PC-9 (cell line): ENCODE measurements around the gene ZDHHC8. TPM values are rescaled to one million over a fixed set of nuclear protein-coding genes. Genes with fewer than 3 reads are reported as not detected.

Source experiments
- BruUV-seq: library from RNA; stranded (reverse); fragments of 400-500 nt; replicated peaks from 2 replicates; lab custom pipeline; 2021; lab: Mats Ljungman, UMichigan
- CTCF ChIA-PET: fragments of 300-600 bp; sonication (Branson Sonifier 250); formaldehyde crosslinking; loops from one replicate; lab custom pipeline; 2022; ENCODE audit warnings: antibody characterized with exemption; lab: Charles Lee
- POLR2A ChIA-PET: fragments of 300-600 bp; sonication (Branson Sonifier 250); formaldehyde crosslinking; loops from one replicate; lab custom pipeline; 2022; ENCODE audit warnings: antibody characterized with exemption; ENCODE audit not compliant: unreplicated experiment; lab: Charles Lee
- DNase-seq, 2 experiments: peaks; one replicate each; pipeline versions ENCODE4 v3.0.0 to v3.0.0-alpha.2; 2015 to 2022; ENCODE audit warnings: mixed read lengths in 1 of 2
- H2AFZ ChIP-seq: fragments of 200-600 bp; sonication (generic); 2 replicates; pipeline ENCODE4 v1.8.1; 2017; ENCODE audit warnings: antibody characterized with exemption
- H3F3A ChIP-seq: fragments of 200-600 bp; sonication (generic); 2 replicates; pipeline ENCODE4 v1.8.1; 2017; ENCODE audit warnings: antibody characterized with exemption, mild to moderate bottlenecking, low read depth; ENCODE audit not compliant: insufficient read depth
- H3K27ac ChIP-seq: fragments of 200-600 bp; sonication (generic); 2 replicates; pipeline ENCODE4 v1.6.1; 2016; ENCODE audit warnings: mixed run types
- H3K27me3 ChIP-seq: fragments of 200-600 bp; sonication (generic); 2 replicates; pipeline ENCODE4 v1.6.1; 2016; ENCODE audit warnings: low read depth, mixed run types; ENCODE audit not compliant: insufficient read depth
- H3K36me3 ChIP-seq: fragments of 200-600 bp; sonication (generic); 2 replicates; pipeline ENCODE4 v1.6.1; 2016; ENCODE audit warnings: low read depth, mixed run types
- H3K4me1 ChIP-seq: fragments of 200-600 bp; sonication (generic); replicated peaks from 2 replicates; pipeline ENCODE4 v1.6.1; 2016; ENCODE audit warnings: mixed run types; ENCODE audit not compliant: insufficient read depth
- H3K4me2 ChIP-seq: fragments of 200-600 bp; sonication (generic); 2 replicates; pipeline ENCODE4 v1.6.1; 2017; ENCODE audit warnings: mixed run types
- H3K4me3 ChIP-seq: fragments of 200-600 bp; sonication (generic); 2 replicates; pipeline ENCODE4 v1.6.1; 2016; ENCODE audit warnings: mixed run types
- H3K79me2 ChIP-seq: fragments of 200-600 bp; sonication (generic); 2 replicates; pipeline ENCODE4 v1.6.1; 2017; ENCODE audit warnings: low read depth, mixed run types
- H3K9me2 ChIP-seq: fragments of 200-600 bp; sonication (generic); 2 replicates; pipeline ENCODE4 v1.8.1; 2017; ENCODE audit warnings: mild to moderate bottlenecking; ENCODE audit not compliant: insufficient read depth
- H3K9me3 ChIP-seq: fragments of 200-600 bp; sonication (generic); 2 replicates; pipeline ENCODE4 v1.8.1; 2016; ENCODE audit warnings: low read depth; ENCODE audit not compliant: insufficient read depth
- H4K20me1 ChIP-seq: fragments of 200-600 bp; sonication (generic); 2 replicates; pipeline ENCODE4 v1.8.1; 2017; ENCODE audit not compliant: insufficient read depth
- EZH2 ChIP-seq: fragments of 200-600 bp; sonication (generic); IDR thresholded peaks from 2 replicates; pipeline ENCODE4 v1.8.0; 2017; ENCODE audit warnings: antibody characterized with exemption, low read depth
- intact Hi-C: fragments of 100-400 bp; cut with micrococcal nuclease; formaldehyde crosslinking; loops from one replicate; pipeline ENCODE4 v1.10.0; 2022; ENCODE audit not compliant: unreplicated experiment
- total RNA-seq: library from RNA; stranded (reverse); gene quantifications from 2 replicates; pipeline ENCODE4 v1.2.3, GENCODE V29; 2021
- TF ChIP-seq, protein P1 (sequence below): fragments of 200-600 bp; sonication (generic); conservative IDR thresholded peaks from 2 replicates; pipeline ENCODE4 v1.6.1; 2017; ENCODE audit warnings: mixed run types, antibody characterized with exemption, mild to moderate bottlenecking, moderate library complexity

ZDHHC8 gene
- total RNA-seq, 1 experiment from 2014 or later = 34.4 TPM

DNA sequence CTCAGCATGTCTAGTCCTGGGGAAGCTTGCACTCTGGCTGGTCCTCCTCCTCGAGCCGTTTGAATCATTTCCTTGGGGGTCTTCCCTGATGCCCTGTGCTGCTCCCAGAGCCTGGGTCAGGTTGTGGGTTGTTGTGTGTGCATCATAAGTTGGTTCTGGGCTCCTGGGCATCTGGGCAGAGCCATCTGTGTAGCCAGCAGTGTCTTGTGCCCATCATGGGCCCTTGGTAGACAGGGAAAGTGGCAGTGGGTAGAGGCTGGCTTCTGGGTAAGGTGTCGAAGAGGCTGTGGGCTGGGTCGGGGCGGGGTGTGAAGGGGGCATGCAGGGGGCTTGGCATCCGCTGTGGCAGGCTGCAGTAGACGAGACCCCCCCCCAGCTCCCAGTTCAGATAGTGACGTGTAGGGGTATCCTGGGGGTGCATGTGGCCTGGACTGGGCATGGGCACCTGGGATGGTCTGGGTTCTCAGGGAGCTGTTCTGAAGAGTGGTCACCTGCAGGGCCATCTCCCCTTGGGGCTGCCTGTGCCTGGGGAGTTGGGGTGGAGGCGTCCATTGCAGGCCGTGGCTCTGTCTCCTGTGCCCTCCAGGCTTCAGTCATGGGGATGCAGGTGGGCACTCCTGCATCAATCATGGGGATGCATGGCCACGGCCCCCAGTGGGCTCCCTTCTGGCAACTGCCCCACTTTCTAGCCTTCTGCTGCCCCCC is 7.4 kb upstream of the ZDHHC8 start:
- TF ChIP-seq, protein P1, sequence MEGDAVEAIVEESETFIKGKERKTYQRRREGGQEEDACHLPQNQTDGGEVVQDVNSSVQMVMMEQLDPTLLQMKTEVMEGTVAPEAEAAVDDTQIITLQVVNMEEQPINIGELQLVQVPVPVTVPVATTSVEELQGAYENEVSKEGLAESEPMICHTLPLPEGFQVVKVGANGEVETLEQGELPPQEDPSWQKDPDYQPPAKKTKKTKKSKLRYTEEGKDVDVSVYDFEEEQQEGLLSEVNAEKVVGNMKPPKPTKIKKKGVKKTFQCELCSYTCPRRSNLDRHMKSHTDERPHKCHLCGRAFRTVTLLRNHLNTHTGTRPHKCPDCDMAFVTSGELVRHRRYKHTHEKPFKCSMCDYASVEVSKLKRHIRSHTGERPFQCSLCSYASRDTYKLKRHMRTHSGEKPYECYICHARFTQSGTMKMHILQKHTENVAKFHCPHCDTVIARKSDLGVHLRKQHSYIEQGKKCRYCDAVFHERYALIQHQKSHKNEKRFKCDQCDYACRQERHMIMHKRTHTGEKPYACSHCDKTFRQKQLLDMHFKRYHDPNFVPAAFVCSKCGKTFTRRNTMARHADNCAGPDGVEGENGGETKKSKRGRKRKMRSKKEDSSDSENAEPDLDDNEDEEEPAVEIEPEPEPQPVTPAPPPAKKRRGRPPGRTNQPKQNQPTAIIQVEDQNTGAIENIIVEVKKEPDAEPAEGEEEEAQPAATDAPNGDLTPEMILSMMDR = no peak
- no peak for TF ChIP-seq EZH2
- Histone ChIP-seq H3K4me1 (peaks cover under 1% of the 10 kb centered on the region; the same call in 1 of the 2 replicates), H3K27ac (no peak overlapping the region), H3K36me3 (no peaks in the 10 kb centered on the region), H3K9me2 (no peaks in the 10 kb centered on the region), H4K20me1 (no peaks in the 10 kb centered on the region), H3K27me3 (no peaks in the 10 kb centered on the region), H3F3A (no peaks in the 10 kb centered on the region), H3K9me3 (no peaks in the 10 kb centered on the region), H3K4me2 (no peak overlapping the region), H2AFZ (no peak overlapping the region), H3K4me3 (no peak overlapping the region), H3K79me2 (peaks cover 30% of the 10 kb centered on the region)
- no TSS peak for BruUV-seq
- no peak for DNase-seq
- intact Hi-C loops = no loop called here
- CTCF ChIA-PET = no interaction called here
- POLR2A ChIA-PET = no interaction called here

DNA sequence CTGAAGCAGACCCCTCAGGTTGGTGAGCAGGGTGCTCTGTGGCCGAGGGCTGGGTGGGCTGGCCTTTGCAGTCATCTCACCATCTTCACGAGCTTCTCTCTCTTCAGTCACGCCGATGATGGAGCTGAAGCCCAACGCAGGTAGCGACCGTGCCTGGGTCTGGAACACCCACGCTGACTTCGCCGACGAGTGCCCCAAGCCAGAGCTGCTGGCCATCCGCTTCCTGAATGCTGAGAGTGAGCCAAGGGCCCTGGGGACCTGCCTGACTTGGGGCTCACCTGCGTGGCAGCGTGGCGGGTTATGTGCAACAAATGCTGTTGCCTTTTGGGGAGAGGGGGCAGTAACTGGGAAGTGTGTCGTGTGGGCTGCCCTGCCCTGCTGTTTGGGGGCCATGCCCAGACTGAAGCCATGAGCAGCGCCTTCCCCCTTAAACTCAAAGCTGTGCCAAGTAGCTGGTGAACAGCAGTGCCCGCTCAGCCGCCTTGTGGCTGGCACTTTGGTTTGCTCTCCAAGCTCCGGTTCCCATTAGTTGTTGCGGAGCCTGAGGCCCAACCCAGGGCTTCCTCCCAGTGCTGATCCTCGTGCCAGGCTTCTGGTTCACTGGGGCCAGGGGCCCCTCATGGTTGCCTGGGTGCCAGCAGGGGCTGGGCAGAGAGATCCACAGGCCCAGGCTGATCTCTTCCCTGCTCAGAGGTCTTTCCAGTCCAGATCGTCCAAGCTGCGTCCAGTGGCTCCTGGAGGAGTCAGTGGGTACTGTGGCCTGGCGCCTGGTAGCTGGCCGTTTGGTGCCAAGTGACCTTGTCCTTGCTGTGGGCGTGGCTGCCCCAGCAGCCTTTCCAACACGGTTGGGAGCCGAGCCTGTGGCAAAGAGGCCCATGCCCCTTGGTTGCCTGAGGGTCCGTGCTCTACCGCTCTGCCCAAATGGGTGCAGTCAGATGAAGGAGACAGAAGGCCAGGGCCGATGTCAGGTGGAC is 6.1 kb upstream of the ZDHHC8 start:
- Histone ChIP-seq H3K27ac (no peak overlapping the region), H3F3A (peaks cover 5% of the 10 kb centered on the region; the same call in 1 of the 2 replicates), H3K4me1 (no peaks in the 10 kb centered on the region), H3K4me2 (no peak overlapping the region), H3K4me3 (no peak overlapping the region), H3K79me2 (peaks cover 17% of the 10 kb centered on the region), H4K20me1 (no peaks in the 10 kb centered on the region), H3K9me2 (no peaks in the 10 kb centered on the region), H3K27me3 (no peaks in the 10 kb centered on the region), H2AFZ (no peak overlapping the region), H3K9me3 (no peaks in the 10 kb centered on the region), H3K36me3 (no peaks in the 10 kb centered on the region)
- BruUV-seq = no TSS peak
- POLR2A ChIA-PET = interaction anchor here (0.6 kb wide), 1 partner anchor 1127 kb away, joined by 4 read pairs; no protein-coding TSS in a partner anchor
- CTCF ChIA-PET = no interaction called here
- intact Hi-C loops = no loop called here
- no peak for DNase-seq
- TF ChIP-seq, protein P1 = no peak
- no peak for TF ChIP-seq EZH2

DNA sequence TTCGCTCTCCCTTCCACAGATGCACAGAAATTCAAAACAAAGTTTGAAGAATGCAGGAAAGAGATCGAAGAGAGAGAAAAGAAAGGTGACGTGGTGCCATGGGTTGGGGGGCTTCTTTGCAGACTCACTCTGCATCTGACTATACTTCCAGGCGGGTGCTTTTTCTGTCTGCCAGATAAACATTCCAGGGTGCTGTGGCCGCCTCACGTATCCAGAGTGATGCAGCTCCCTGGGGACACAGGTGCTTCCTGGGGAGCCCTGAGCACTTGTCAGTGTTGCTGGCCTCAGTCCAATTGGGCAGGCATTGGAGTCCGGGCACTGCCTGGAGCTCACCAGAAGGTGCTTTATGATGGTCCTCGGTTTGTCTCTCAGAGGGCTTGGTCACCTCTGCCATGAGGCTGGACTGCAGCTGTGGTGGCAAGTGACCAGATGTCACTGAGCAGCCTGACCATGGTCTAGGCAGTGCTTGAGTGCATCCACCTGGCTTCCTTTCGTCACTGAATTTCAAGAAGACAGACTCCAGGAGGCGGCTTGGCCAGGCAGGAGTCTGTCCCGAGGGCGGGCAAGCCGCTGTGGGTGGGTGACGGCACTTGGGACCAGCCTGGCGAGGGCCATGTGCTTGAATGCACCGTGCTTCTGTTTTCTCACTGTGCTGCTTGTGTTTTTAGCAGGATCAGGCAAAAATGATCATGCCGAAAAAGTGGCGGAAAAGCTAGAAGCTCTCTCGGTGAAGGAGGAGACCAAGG is 5.1 kb upstream of the ZDHHC8 start:
- no peak overlapping the region for H3K4me3 ChIP-seq
- no peak overlapping the region for H3K27ac ChIP-seq
- no peaks in the 10 kb centered on the region for H3K4me1 ChIP-seq
- no peak for DNase-seq
- POLR2A ChIA-PET = no interaction called here
- H3K9me3 ChIP-seq = no peaks in the 10 kb centered on the region
- no TSS peak for BruUV-seq
- intact Hi-C loops = no loop called here
- H2AFZ ChIP-seq = no peak overlapping the region
- no peak overlapping the region for H3K4me2 ChIP-seq
- CTCF ChIA-PET = no interaction called here
- peaks cover 8% of the 10 kb centered on the region; the same call in 1 of the 2 replicates for H3F3A ChIP-seq
- no peaks in the 10 kb centered on the region for H4K20me1 ChIP-seq
- no peak for TF ChIP-seq EZH2
- TF ChIP-seq, protein P1 = no peak
- peaks cover 7% of the 10 kb centered on the region; the same call in 1 of the 2 replicates for H3K79me2 ChIP-seq
- H3K9me2 ChIP-seq = no peaks in the 10 kb centered on the region
- H3K36me3 ChIP-seq = no peaks in the 10 kb centered on the region
- no peaks in the 10 kb centered on the region for H3K27me3 ChIP-seq
